G401.6 (cell line): ENCODE measurements around the gene U2SURP.

Experiments
- FAIRE-seq: peaks from 2 replicates; lab custom pipeline; 2012; peaks lifted over from hg19 to GRCh38; lab: Jason Lieb, UNC

The U2SURP gene

DNA sequence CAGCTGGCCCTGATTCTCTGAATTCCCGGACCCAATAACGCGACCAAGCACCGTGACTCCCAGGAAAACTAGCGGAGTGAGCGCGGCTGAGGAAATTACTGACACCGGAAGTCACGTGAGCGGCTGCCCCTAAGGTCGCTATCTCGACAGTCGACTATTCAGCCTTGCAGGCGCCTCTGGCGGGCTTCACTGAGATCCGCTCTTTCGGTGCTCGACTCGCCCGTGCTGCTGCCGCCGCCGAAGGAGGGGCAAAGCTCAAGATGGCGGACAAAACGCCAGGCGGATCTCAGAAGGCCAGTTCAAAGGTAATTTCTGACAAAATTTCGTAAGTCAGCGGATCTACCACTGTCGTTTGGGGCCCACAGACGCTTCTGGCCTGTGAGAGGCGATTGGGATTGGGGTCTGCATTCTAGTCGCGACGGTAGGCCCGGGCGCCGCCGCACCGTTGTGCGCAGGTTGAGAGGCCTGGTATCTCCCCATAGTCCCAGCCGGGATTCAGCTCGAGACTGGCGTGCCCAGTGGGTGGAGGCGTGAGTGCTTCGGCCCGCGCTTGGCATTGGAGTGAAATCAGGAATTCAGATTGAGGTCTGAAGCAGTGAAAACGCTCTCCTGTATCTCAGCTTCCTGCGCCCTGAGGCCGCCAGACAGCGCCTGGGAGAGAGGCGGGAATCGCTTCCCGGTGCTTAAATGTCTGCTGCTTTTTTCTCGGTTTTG is at the start of gene U2SURP:
Gene U2SURP, plus strand, starts transcription at position 202 of the 714 bp plus-strand sequence. Its CDS starts 59 bp downstream, at position 261.
- FAIRE-seq: peak; percentile 95

GRCh38 chr3:142951794-142952193 is 49.6 kb upstream of the U2SURP start:
- no peak for FAIRE-seq

DNA sequence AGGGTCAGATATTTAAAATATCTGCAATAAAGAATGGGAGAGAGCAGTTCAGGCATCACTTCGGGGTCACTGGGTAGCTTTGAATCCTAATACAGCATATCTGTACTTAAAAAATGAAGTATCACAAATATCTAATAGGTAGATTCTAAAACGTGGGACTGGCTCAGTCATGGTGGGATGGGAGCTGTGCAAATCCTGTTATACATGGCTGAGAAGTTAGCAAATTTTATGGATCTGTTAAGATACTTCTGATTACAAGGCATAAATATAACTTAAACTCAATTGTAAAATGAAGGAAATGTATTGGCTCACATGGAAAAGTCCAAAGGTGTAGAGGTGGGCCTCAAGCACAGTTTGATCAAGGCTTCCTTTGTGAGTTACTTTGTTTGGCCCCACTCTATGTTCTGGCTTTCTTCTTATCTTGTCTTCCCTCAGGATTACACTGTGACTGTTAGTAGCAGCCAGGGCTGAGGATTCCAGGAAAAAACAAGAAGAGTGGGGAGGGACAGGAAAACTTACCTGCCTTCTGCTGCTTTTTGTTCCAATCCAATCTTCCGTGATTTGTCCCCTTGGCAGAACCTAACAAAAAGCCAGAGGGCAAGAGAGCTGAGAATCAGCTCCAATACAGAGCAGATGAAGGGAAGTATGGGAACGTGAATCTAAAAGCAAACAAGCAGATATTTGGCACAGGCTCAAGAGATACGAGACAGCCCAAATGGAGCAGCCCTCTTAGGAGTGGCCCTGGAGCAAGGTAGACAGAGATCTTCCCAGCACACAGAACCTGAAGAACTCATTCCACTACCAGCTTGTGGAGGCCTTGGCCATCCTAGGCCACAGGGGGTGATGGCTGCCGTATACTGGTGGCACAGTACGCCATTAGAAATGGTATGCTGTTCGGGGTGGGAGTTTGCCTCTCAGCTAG is 48.8 kb upstream of the U2SURP start:
- FAIRE-seq: no peak

GRCh38 chr3:142953443-142953842 is 47.9 kb upstream of the U2SURP start:
- no peak for FAIRE-seq

- no peak for FAIRE-seq
Observed at GRCh38 chr3:142958707-142959106, 42.7 kb upstream of the U2SURP start.

DNA sequence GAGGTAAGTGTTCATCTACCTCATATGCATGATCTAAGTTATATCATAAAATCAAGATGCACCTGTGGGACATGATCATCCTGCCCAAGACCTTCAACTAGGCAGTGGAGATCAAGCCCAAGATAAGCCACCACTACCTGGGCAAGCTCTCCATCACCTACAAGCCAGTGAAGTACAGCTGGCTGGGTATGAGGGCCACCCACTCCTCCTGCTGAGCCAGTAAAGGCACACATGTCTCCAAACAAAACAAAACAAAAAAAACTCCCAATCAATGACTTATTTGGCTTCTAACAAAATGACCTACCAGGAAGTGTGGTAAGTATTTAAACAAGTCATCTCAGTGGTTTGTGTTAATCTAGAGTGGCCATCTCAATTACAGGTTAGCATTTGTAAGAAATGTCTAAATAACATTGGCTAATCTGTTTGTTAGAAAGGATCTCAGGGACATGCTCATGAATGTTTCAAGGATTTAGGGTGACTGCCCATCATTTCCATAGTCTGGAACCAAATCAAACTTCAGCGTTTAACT is 41.0 kb upstream of the U2SURP start:
- FAIRE-seq: no peak

DNA sequence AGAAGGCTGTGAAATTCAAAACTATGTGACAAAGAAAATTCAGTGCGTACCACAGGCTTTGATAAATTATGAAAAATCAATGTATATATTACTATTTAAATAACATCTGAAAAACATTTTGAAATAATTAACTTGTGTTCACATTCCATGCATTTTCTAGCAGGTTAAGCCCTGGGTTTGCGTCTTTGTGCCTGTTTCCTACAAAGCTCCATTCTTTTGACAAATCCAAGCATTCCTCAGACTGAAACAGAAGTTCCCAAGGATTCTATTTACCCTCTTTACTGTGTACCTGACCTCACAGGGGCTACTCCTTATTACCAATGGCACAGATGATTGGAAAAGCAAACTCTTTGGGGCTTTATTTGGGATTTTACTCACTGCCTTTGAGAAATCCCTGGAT is 39.8 kb upstream of the U2SURP start:
- no peak for FAIRE-seq

DNA sequence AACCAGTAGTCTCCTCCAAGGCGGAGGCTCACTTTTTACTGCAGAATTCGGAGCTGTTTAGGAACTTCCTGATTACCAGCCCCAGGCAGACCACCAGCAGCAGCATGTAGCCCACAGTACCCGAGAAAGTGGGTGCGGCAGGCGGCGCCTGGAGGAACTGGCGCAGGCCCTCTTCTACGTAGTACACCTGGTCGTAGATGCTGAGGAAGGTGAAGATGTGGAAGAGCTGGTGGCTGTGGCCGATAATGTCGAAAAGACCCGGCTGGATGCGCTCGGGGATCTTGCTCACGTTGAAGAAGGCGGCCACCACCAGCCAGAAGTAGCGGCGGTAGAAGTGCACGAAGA is 39.2 kb upstream of the U2SURP start:
- no peak for FAIRE-seq

- FAIRE-seq: no peak
Observed at GRCh38 chr3:142962520-142963233, 38.7 kb upstream of the U2SURP start.

DNA sequence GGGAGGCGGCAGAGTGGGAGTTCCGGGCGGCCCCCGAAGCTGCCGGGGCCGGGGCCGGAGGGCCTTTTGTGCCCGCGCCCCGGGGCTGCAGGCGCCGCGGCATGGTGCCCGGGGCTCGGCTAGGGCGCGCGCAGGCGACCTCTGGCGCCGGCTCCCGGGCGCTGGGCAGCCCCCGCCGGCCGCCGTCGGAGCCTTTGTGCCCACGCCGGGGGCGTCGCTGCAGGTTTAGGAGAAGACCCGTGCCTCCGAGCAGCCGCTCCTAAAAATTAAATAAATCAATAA is 38.2 kb upstream of the U2SURP start:
- no peak for FAIRE-seq

DNA sequence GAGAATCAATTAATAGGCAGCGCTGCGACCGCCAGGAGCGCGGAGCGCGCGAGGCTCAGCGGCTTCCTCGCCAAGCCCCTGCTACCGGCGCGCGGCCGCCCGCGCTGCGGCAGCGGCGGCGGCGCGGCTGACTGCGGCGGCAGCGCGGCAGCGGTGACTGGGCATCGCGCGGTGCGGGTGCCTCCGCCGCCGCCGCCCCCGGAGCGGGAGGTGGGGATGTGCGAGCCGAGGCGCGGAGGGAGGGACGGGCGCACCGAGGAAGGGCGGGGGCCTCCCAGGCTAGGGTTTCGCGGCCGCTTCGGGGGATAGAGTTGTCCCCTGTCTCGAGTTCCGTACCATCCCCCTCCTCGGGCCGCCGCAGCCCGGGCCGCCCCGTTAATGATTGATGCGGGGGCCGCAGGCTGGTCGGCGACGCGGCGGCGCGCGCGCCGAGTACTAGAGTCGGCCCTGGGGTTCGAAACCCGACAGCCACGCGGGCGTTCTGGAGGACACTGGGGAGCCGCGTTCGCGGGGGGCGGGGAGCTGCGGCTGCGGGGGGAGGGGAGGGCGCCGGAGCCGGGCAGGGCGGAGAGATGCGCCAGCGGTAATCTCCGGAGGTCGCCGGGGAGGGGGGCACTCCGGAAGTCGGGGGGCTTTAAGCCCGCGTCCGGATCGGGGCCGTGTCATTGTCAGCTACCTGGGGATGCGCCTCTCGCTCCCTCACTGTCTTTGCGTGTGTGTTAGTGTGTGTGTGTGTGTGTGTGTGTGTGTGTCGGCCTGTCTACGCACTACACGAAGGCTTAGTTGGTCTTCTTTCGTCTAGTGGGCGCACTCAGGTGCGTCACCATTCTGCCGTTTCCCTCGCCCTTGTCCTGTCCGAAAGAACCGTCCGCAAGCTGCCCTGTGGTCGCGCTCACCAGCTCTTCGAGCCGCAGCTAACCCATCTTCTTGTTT is 37.6 kb upstream of the U2SURP start, which contains the start of gene PAQR9:
Gene PAQR9, minus strand, starts transcription at position 159 of the 933 bp plus-strand sequence. CDS start 338 bp downstream, outside the sequence.
- no peak for FAIRE-seq

DNA sequence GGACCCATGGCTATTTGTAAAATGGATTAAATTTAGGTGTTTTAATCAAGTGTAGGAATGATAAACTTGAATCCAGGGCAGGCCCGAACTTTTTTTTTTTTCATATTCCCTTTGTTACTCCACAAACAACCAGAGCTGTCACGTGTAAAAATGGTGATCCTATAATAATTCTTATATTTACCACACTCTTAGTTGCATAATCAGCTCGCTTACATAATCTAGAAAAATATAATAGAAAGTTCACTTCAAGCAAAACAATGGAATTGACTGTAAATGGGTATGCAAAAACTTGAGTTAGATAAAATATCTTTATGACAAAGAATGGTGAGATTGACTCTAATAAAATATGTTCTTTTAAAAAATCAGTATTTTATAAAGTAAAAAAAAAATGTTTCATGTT is 35.8 kb upstream of the U2SURP start:
- peak; percentile 34 for FAIRE-seq

- FAIRE-seq: no peak
Observed at GRCh38 chr3:142966808-142967207, 34.6 kb upstream of the U2SURP start.

DNA sequence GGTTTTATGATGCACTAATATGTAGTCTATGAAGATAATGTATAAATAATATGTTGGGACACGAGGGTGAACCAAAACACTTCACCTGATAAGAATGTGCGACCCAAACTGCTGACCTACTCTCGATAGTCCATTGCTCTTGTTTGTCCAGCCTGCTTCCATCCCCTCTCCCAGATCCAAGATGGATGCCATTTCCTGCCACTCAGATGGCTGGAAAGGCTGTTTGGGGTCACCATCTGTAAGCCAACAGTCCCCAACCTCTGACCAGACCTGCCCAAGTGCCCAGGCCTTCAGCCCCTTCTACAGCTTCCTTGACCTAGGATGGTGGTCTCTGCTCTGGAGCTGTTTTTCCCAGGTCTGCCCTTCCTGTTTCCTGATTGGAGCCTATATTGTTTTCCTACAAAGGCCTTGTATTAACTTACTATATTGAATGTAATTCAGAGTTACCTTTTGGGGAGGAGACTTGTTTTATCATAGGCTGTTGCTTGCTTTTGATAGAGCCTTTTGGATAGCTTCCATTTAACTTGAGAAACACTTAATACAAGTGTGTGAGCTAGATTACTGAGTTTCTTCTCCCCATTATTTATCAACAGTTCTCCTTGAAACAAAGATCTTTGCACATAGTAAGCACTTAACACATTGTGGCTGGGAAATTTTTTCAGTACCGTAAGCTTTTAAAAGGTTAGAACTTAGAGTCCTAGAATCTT is 32.9 kb upstream of the U2SURP start:
- FAIRE-seq: no peak

DNA sequence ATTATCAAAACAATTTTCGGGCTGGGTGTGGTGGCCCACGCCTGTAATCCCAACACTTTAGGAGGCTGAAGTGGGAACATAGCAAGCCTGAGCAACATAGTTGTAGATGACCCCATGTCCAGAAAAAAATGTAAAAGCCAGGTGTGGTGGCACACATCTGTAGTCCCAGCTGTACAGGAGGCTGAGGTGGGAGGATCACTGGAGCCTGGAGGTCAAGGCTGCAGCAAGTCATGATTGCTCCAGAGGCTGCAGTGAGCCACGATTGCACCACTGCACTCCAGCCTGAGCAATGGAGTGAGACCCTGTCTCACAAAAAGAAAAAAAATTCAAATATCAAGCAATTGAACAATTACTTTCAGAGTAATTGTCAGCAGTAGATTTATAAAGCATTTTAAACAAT is 29.9 kb upstream of the U2SURP start:
- FAIRE-seq: no peak

DNA sequence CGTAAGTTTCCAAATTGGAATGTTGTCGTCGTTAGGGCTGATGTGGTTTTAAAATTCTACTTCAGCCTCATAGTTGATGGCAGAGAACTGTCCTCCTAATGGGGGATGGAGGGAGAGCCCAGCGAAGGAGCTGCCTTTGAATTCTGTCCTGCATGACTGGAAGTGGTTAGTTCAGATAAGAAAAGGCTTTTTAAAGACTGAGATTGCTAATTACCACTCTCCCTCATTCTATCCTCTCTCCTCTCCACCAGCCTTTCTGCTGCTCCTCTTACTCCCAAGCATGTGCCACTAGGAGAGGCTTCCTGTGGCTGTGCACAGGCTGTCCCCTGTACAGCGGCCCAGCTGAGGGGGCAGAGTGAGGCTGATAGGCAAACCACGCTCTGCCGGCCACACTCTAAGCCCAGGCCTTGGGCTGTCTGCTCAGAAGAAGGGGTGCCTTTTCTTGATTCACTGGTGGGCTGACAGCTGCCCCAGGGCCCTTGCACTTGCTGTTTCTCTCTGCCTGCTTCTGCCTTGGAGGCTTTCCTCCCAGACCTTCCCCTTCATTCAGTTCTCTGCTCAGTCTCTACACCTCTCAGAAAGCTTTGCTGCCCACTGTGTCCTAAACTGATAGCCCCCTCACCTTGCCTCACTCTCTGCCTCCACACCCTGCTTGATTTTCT is 29.1 kb upstream of the U2SURP start:
- FAIRE-seq: no peak

DNA sequence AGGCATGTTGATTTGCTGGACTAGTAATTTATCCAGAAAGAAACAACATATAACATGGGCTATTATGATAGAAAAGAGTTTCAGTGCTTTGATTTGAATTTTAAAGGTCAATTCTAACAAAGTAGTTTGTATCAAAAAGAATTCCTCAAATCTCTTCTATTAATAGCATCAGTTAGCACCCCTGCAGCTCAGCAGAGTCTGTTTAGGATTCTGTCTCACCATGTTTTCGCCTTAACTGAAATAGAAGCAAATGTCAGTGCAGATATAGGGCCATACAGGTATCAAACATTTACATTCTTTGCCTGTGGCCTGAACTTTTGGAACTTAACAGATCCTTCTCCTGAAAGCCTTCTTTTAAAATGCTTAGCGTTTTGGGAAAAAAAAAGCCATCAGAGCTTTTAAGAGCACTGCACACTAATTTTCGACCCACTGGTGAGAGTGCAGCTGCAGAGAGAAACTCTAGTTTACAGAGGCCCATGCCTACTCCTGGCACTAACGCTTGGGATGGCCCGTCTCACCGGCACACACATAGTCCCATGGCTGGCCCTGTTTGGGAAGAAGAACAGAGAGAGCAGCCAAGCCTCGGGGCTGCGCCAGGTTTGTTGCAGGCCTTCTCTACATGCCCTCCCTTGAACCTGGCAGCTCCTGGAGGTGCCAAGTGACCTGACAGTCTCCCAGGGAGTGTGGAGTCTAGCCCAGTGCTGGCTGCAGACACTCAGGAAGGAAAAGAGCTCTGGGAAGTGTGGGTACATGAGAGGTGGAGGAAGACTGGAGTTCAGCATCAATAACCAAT is 28.0 kb upstream of the U2SURP start:
- FAIRE-seq: no peak

GRCh38 chr3:142975316-142975995 is 25.9 kb upstream of the U2SURP start:
- FAIRE-seq: no peak
